KOPT-K1 (cell line): Measurements from ENCODE around the gene BMI1.
A peak's percentile ranks its signal among the peaks of the same experiment; 100 is the strongest.

Source experiments
- H3K27ac ChIP-seq: fragments of 200-600 bp; sonication (generic); 2 replicates; pipeline ENCODE4 v1.5.1; 2016; ENCODE audit warnings: antibody characterized with exemption, mild to moderate bottlenecking, low read depth, low read length; ENCODE audit not compliant: poor library complexity, severe bottlenecking
- H3K36me3 ChIP-seq: fragments of 200-600 bp; sonication (generic); 2 replicates; pipeline ENCODE4 v1.5.1; 2017; ENCODE audit warnings: antibody characterized with exemption, mild to moderate bottlenecking, low read length, moderate library complexity; ENCODE audit not compliant: insufficient read depth
- H3K9me3 ChIP-seq: fragments of 200-600 bp; sonication (generic); 2 replicates; pipeline ENCODE4 v1.5.1; 2017; ENCODE audit warnings: antibody characterized with exemption, low read length, mild to moderate bottlenecking; ENCODE audit not compliant: insufficient read depth, poor library complexity, severe bottlenecking

Gene BMI1

DNA sequence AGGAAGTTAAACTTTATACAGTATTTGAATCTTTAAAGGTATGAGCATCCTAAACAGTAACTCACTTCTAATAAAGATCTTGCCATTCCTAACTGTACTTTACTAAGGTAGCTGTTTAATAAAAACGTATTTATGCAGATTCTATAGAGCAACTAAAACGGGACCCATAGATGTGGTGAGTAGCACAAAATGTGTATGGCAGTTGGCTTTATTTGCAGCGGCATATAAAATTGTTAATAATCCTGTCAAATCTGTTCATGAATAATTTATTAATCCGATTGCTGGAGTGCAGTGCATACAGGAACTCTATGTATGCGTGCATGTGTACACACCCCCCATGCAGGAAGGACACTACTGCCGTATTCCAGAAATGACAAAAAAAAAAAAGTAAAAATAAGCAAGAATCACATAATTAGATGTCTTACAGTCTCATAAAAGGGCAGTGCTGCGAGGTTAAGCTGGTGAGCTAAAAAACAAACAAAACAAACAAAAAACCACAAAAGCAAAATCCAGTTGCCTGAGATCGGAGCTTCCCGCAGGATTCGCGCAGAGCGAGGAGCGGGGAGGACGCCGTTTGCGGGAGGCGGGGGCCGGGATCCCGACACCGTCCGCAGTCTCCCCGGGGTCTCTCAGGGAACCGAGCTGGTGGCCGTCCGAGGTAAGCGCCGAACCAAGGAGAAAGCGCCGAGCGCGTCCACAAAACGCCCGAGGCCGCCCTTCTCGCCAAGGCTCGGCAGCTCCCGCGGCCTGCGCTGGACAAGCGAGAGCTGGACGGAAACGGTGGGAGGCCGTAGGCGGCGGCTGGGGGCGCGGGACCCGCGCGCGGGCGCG is 5.2 kb upstream of the BMI1 start:
- Histone ChIP-seq H3K27ac (peak overlapping the region; percentile 90), H3K36me3 (no peaks in the 10 kb centered on the region), H3K9me3 (no peaks in the 10 kb centered on the region)

DNA sequence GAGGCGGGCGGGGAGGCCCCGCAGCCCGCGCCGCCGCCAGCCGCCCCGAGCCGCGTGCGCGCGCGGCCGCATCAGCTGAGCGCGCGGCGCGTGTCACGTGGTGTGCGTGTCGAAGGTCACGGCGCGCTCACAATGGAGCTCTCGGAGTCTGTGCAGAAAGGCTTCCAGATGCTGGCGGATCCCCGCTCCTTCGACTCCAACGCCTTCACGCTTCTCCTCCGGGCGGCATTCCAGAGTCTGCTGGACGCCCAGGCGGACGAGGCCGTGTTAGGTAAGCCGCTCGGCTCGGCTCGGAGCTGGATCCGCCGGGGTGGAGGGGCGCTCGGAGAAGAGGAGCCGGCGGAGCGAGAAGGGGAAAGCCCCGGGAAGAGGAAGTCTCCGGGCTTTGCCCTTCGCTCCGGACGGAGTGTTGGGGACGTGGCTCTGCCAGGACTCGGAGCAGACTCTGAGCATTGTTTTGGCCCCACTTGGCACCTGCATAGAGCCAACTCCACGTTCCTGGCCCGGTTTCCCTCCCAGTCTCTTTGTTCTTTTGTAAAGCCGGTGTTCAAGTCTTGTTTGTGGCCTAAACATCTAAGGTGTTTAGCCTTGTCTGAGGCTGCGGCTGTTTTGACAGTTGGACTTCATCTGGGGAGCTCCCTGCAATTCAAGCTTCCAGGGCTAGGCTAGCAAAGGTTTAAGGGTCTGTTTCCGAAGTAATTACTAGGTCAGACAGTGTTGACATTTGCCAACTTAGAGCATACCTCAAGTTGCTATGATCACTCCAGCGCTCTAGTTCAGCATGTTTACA is 4.4 kb upstream of the BMI1 start, which contains the start of gene COMMD3:
TSS of gene COMMD3 (plus strand) at position 103 of the 790 bp plus-strand sequence. CDS start at position 133, 30 bp downstream.
- Histone ChIP-seq H3K36me3 (no peaks in the 10 kb centered on the region), H3K9me3 (no peaks in the 10 kb centered on the region), H3K27ac (peak within 1 kb of the TSS; percentile 90)

DNA sequence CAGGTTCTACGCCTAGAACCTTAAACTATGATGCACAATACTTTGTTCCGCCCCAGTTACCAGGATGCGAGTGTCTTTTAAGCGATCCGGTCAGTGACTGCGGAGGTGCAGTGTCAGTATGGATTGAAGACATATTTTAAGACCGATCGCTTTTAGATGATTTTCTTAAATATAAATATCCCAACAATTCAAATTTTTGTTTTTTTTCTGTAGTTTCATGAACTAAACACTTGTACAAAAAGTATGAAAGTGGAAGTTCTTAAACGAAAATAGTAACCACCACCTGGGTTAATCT is 3.9 kb upstream of the BMI1 start:
- Histone ChIP-seq H3K27ac (peak overlapping the region; percentile 90), H3K36me3 (no peaks in the 10 kb centered on the region), H3K9me3 (no peaks in the 10 kb centered on the region)

DNA sequence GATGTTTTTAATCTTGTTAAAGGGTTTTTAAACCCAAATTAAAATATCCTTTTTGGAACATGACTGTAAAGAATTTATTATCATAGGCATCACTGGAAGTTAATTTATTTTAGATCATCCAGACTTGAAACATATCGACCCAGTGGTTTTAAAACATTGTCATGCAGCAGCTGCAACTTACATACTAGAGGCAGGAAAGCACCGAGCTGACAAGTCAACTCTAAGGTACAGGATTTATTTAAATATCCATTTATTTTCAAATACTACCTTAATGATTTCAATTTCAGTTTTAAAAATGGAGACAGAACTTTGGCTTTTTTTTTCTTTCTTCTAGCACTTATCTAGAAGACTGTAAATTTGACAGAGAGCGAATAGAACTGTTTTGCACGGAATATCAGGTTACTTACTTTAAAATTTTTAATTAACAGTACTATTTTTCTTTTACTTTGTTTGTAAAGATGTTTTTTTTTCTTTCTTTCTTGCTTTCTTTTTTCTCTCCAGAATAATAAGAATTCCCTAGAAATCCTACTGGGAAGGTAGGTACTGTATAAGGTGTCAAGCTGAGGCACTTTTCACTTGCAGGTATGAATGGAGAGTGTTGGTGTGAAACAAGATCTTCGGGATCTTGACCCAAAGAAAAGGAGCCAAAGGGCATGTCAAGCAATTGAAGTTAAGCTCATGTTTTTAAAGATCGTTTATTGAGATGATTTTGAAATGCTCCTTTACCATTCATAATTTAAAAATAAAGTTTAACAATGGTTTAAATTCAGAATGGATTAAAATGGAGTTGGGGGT is 2.9 kb upstream of the BMI1 start:
- Histone ChIP-seq H3K9me3 (no peaks in the 10 kb centered on the region), H3K27ac (no peak overlapping the region), H3K36me3 (no peaks in the 10 kb centered on the region)

DNA sequence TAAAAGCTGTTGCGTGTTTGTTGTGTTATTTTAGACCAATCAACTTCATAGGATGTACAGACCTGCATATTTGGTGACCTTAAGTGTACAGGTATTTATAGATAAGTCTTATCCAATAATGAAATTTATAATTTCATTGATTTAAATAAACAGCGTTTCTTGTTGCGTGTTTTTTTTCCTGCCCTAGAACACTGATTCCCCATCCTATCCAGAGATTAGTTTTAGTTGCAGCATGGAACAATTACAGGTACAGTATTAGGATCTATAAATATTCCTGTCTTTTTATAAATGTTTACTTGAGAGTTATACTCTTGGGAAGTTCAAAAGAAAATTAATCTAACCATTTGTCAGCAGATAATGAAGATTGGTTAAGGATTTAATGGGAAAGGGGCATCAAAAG is 2.1 kb upstream of the BMI1 start:
- Histone ChIP-seq H3K36me3 (no peaks in the 10 kb centered on the region), H3K9me3 (no peaks in the 10 kb centered on the region), H3K27ac (no peak overlapping the region)

DNA sequence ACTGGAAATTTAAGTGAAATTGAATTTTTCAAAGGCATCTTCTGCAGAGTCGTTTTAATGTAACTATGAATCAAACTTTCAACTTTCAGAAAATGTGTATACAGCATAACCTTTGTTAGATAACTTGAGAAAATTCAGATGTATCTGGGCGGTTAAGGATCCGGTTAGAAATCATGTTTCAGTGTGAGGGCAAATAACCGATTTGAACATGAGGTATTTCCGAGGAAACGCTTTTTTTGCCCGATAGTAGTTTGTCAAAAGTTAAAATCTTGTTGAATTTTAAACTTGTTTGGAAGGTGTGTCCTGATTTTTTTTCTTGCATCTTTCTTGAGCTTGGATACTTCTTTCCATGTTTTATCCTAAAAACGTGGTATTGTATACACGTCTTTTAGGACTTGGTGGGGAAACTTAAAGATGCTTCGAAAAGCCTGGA is 1.3 kb upstream of the BMI1 start:
- H3K27ac ChIP-seq = no peak overlapping the region
- H3K36me3 ChIP-seq = no peaks in the 10 kb centered on the region
- no peaks in the 10 kb centered on the region for H3K9me3 ChIP-seq

DNA sequence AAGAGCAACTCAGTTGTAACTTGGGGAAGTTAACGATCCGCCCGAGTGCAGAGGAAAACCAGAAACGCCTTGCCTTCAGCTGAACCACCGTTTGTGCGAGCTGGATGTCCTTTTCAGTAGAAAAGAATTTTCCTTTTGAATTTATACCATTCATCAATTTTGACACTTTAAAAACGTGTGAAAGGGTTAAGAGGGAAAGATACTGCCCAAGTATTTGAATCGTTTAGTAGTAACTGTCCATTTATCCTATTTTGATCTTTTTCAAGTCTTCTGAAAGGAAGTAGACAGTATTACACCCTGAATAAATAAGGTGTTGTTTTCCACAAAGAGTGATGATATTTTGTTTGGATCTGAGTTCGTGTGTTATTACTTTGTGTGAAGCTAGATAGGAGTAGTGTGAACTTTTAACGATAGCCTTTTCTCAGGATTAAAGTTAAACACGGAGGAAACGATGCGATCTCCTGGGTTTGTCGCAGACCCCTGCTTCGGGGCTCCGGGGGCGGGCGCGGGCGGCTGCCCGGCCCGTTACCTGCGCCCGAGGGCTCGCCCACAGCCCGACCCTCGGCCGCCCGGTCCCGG is 830 bp upstream of the BMI1 start:
- peak overlapping the region; percentile 48 for H3K27ac ChIP-seq
- no peaks in the 10 kb centered on the region for H3K9me3 ChIP-seq
- no peaks in the 10 kb centered on the region for H3K36me3 ChIP-seq

DNA sequence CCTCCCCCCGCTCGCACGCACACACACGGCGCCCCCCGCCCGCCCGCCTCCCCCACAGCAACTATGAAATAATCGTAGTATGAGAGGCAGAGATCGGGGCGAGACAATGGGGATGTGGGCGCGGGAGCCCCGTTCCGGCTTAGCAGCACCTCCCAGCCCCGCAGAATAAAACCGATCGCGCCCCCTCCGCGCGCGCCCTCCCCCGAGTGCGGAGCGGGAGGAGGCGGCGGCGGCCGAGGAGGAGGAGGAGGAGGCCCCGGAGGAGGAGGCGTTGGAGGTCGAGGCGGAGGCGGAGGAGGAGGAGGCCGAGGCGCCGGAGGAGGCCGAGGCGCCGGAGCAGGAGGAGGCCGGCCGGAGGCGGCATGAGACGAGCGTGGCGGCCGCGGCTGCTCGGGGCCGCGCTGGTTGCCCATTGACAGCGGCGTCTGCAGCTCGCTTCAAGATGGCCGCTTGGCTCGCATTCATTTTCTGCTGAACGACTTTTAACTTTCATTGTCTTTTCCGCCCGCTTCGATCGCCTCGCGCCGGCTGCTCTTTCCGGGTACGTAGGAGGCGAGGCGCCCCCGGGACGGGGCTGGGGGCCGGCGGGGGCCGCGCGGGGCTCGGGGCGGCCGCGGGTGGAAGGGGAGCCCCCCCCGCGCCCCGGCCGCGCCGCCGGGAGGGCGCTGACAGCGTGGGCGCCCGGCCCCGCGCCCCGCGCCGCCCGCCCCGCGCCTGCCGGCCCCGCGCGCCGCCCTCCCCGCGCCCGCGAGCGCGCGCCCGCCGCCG is 441 bp downstream of the BMI1 start:
- Histone ChIP-seq H3K9me3 (no peaks in the 10 kb centered on the region), H3K27ac (peak overlapping the region; percentile 82), H3K36me3 (peaks cover 4% of the 10 kb centered on the region)

DNA sequence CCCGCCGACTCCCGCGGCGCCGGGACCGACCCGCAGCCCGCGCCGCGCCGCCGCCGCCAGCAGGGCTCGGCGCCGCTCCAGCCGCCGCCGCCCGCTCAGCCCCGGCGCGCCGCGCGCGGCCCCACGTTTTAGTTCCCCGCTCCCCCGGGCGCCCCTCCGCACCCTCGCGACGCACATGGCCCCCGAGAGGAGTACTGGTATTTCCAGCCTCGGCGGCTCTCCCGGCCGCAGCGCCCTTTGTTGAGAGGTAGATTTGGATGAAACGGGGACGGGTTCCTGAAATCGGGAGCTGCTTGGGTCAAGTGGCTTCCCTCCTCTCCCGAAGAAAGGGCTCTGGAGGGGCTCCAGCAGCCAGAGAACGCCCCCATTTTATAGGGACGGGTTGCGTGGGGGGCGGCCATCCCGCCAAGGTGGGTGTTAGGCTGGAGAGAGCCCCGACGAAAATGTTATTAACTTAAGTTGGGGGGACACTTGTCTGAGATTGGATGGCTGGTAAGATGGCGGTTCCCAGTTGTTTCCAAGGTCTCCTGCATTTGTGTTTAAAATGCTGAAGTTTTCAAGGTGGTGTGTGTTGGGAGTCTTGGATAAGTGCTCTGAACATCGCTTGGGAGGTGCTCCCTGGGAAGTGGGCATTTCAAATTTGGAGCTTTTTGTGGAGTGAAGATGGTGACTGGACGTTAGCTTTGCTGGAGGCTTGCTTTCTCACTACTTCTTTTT is 1.2 kb downstream of the BMI1 start:
- Histone ChIP-seq H3K9me3 (no peaks in the 10 kb centered on the region), H3K27ac (peak overlapping the region; percentile 34), H3K36me3 (peaks cover 12% of the 10 kb centered on the region)

DNA sequence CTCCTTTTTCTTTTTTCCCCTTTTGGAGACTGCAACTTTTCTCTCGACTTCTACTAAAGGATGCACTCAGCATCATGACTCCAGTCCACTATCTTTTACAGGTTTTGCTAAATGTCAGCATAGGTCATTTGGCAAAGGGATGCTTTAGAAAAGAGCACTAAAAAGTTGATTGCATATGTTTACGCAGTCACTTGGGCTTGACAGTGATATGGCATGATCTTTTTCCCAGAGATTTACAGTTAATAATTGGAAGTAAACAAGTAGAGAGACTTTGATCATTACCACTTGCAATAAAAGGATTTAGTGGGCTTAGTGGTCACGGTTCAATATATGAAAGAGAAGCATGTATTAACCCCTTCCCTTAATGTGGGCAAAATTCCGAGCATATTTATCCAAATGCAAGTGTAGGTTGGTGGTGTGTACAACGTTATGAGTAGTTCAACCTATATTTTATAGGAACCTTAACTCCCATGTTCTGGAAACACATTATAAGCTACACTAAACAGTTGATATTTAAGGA is 1.8 kb downstream of the BMI1 start:
- H3K27ac ChIP-seq = peak overlapping the region; percentile 34
- no peaks in the 10 kb centered on the region for H3K9me3 ChIP-seq
- peaks cover 16% of the 10 kb centered on the region for H3K36me3 ChIP-seq

DNA sequence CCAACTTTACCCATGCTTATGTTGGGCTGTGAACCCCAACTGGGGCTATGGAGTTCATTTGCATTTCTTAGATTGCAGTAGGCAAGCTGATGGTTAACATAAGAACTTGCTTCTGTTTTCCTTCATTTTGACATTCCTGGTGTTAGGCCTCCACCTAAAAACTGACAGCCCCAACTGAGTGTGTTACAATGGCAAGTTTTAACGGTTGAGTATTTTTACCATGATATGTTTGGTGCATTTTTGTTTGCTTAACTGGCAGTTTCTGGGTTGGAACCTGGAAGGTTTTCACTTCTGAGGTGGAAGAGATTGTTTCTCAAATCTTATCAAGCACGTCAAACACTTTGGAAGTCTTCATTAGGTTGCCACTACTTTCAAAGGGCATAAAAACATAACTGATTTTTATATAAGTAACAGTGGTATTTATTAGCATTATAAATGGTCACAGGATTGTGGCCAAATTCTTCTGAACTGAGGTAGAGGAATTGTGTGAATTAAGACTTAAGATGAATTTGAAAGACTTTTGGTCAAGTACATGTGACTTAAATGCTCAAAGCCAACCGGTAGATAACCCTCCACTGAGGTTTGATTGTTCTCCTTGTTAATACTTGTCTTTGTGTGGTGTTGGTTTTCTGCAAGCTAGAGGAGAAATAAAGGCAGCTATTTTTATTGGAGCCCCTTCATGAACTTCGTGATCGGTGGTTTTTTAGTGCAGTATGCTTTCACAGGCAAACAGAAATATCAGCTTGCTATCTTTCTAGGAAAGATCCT is 2.8 kb downstream of the BMI1 start:
- no peaks in the 10 kb centered on the region for H3K9me3 ChIP-seq
- no peak overlapping the region for H3K27ac ChIP-seq
- H3K36me3 ChIP-seq = peaks cover 27% of the 10 kb centered on the region

DNA sequence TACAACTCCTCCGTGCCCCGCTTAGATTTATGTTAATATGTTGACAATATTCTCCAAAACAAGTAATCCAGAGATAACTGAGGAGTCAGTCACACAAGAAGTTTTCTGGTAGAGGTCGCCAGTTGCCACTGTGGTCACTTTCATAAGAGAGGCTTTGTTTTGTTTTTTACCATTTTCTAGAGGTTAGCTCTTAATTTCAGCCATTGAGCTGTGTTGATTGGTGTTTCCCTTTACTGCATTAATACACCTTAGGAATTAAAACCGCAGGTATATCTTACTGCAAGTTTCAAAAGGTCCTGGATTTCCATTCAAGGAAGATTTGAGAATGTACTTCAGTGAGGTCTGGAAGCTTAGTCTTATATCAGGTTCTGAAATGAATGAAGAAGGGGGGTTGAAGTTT is 3.5 kb downstream of the BMI1 start:
- no peak overlapping the region for H3K27ac ChIP-seq
- H3K9me3 ChIP-seq = no peaks in the 10 kb centered on the region
- peaks cover 34% of the 10 kb centered on the region for H3K36me3 ChIP-seq

DNA sequence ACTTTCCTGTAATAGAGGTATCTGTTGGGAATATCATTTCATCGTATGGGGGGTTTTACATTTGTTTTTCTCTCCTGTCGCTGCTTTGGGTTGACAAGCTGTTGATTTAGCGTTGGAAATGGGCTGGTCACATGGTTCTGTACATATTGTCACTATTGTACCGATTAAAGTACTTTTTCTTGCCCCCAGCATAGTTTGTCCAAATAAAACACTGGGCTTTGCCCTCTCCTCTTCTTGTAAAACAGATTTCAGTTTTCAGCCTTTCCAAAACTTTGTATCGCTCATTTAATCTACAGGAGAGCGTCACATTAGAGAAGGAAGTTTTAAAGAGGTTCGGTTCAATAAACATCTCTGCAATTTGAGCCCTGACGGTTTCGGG is 4.0 kb downstream of the BMI1 start:
- peak overlapping the region; percentile 21 for H3K27ac ChIP-seq

More for the DNA sequence above, 4.0 kb downstream of the BMI1 start:
- Histone ChIP-seq H3K9me3 (no peaks in the 10 kb centered on the region), H3K36me3 (peaks cover 38% of the 10 kb centered on the region)
